Stimulated activated CD4-positive, alpha-beta T cell treated with anti-CD3 and anti-CD28 coated beads, Interleukin-12 subunit alpha, Interleukin-12 subunit beta, amount 100 ng/mL, for 4 hours (primary cell): ENCODE measurements around the gene THUMPD3.

ENCODE experiments used
- DNase-seq: peaks from one replicate; pipeline ENCODE4 v3.0.0-alpha.2; 2020

THUMPD3 gene

GRCh38 chr3:9422712-9423424 lies 60.0 kb downstream of the THUMPD3 start:
- DNase-seq, result no peak

- no peak for DNase-seq
Measured at GRCh38 chr3:9428411-9428810, 65.6 kb downstream of the THUMPD3 start.

- DNase-seq, result no peak
Measured at GRCh38 chr3:9430733-9431132, 67.9 kb downstream of the THUMPD3 start.

- no peak for DNase-seq
Measured at GRCh38 chr3:9433627-9434521, 71.0 kb downstream of the THUMPD3 start.

GRCh38 chr3:9435316-9435715 lies 72.5 kb downstream of the THUMPD3 start:
- DNase-seq, result no peak
